ENCODE measurements around the gene NKPD1.

DNA sequence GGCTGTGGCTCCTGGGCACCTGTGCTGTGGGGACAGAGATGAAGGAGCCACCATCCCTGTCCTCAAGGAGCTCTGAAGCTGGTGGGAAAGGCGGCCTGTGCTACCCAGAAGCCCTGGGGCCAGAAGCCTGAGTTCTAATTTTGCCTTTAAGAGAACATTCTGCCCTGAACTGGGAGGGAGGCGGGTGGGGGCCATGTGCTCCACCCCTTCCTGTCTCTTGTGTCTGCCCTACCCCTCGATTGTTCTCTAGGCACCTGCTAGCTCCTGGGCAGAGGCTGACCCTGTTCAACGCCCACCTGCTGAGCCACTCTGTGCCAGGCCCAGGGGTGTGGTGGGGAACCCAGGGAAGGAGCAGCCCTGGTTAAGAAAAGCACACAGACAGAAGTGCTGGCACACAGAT, 11.4 kb upstream of the NKPD1 start:
- TF ChIP-seq POLR2AphosphoS5 (IDR thresholded peaks at IDR 0.05; ENCODE audit: low read depth, low read length) (no peak), POLR2A (IDR thresholded peaks at IDR 0.05; ENCODE audit: low read depth, low read length) (no peak), TAF1 (IDR thresholded peaks at IDR 0.05; ENCODE audit: low read depth, low read length) (no peak), SPI1 (IDR thresholded peaks at IDR 0.05; ENCODE audit: low read depth, low read length) (no peak), POU2F2 (IDR thresholded peaks at IDR 0.05; ENCODE audit: low read depth, low read length) (no peak), PAX5 (IDR thresholded peaks at IDR 0.05; ENCODE audit: insufficient read depth, low read length, severe bottlenecking) (no peak)

Data from GM12891 (cell line).